ENCODE data around the gene PLEKHA5.

DNA sequence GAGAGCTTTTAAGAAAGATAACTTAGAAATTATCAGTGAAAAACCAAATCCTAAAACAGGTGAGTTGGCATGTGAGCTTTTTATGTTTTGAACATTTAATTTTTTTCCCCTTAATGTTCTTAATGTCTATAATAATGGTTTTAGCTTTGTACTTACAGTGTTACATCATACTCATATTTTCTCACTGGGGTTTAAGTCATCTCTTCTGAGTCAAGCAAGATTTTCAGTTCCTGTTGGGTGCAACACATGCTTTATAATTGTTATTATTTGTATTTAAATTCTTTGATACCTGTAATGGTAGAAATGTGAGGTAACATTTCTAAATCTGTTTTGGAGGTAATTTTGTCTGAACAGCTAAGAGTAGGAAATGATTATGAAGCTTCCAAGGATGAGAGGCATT is 113.0 kb downstream of the PLEKHA5 start:
- no peak for TF ChIP-seq POLR2A (IDR thresholded peaks at IDR 0.05)
- TF ChIP-seq, protein P1, sequence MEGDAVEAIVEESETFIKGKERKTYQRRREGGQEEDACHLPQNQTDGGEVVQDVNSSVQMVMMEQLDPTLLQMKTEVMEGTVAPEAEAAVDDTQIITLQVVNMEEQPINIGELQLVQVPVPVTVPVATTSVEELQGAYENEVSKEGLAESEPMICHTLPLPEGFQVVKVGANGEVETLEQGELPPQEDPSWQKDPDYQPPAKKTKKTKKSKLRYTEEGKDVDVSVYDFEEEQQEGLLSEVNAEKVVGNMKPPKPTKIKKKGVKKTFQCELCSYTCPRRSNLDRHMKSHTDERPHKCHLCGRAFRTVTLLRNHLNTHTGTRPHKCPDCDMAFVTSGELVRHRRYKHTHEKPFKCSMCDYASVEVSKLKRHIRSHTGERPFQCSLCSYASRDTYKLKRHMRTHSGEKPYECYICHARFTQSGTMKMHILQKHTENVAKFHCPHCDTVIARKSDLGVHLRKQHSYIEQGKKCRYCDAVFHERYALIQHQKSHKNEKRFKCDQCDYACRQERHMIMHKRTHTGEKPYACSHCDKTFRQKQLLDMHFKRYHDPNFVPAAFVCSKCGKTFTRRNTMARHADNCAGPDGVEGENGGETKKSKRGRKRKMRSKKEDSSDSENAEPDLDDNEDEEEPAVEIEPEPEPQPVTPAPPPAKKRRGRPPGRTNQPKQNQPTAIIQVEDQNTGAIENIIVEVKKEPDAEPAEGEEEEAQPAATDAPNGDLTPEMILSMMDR (IDR thresholded peaks at IDR 0.05) = no peak
